HUES6 (cell line): Measurements from ENCODE around the gene TPI1.

ENCODE experiments used
- H3K27ac ChIP-seq: 2 replicates; pipeline ENCODE4 v1.7.0; 2013; ENCODE audit warnings: low read depth, mild to moderate bottlenecking, low read length, inconsistent platforms
- H3K27me3 ChIP-seq: 2 replicates; pipeline ENCODE4 v1.6.1; 2013; ENCODE audit warnings: low read length; ENCODE audit not compliant: control insufficient read depth, insufficient read depth
- H3K36me3 ChIP-seq: 2 replicates; pipeline ENCODE4 v1.6.1; 2013; ENCODE audit warnings: low read length; ENCODE audit not compliant: control insufficient read depth, insufficient read depth
- H3K4me1 ChIP-seq: 2 replicates; pipeline ENCODE4 v1.6.1; 2013; ENCODE audit warnings: low read length; ENCODE audit not compliant: control insufficient read depth, insufficient read depth
- H3K4me3 ChIP-seq: 2 replicates; pipeline ENCODE4 v1.5.1; 2013; ENCODE audit warnings: low read depth, low read length
- H3K9ac ChIP-seq: one replicate; pipeline ENCODE4 v1.6.1; 2013; ENCODE audit warnings: mild to moderate bottlenecking, low read length
- H3K9me3 ChIP-seq: 2 replicates; pipeline ENCODE4 v1.6.1; 2013; ENCODE audit warnings: low read depth, low read length; ENCODE audit not compliant: control insufficient read depth, insufficient read depth

The TPI1 gene

GRCh38 chr12:6867413-6868210 is at the start of gene TPI1:
TPI1 (plus strand) TSS chr12:6867531; CDS start chr12:6867567, 36 bp downstream.
- H3K9ac ChIP-seq, result peak within 1 kb of the TSS; percentile 98
- H3K36me3 ChIP-seq, result peaks cover 62% of the 10 kb centered on the region
- H3K27me3 ChIP-seq, result no peaks in the 10 kb centered on the region
- H3K4me1 ChIP-seq, result peaks cover 48% of the 10 kb centered on the region
- peak within 1 kb of the TSS; percentile 91 for H3K4me3 ChIP-seq
- no peaks in the 10 kb centered on the region for H3K9me3 ChIP-seq
- peak within 1 kb of the TSS; percentile 98 for H3K27ac ChIP-seq

DNA sequence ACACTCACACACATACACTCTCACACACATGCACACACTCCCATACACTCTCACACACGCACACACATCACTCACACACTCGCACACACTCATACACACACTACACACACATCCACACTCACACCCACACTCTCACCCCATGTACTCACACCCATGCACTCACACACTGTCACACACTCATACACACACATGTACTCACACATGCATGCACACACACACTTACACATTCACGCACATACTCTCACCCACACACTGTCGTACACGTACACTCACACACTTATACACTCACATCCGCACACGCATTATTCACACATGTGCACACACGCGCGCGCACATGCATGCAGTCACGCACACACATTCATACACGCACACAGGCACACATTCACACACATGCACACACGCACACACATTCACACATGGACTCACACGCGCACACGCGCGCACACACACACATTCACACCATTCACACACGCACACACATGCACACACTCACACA is 49.6 kb upstream of the TPI1 start:
- Histone ChIP-seq H3K4me1 (peaks cover 38% of the 10 kb centered on the region), H3K36me3 (no peaks in the 10 kb centered on the region), H3K9ac (no peak overlapping the region), H3K27me3 (peaks cover 29% of the 10 kb centered on the region), H3K4me3 (no peak overlapping the region), H3K9me3 (no peaks in the 10 kb centered on the region), H3K27ac (no peak overlapping the region)

GRCh38 chr12:6818222-6818621 is 49.1 kb upstream of the TPI1 start:
- peaks cover 43% of the 10 kb centered on the region for H3K4me1 ChIP-seq
- no peak overlapping the region for H3K9ac ChIP-seq
- H3K27me3 ChIP-seq, result peaks cover 34% of the 10 kb centered on the region
- H3K27ac ChIP-seq, result no peak overlapping the region
- no peaks in the 10 kb centered on the region for H3K9me3 ChIP-seq
- peak overlapping the region; percentile 17; the same call in 1 of the 2 replicates for H3K4me3 ChIP-seq
- no peaks in the 10 kb centered on the region for H3K36me3 ChIP-seq

DNA sequence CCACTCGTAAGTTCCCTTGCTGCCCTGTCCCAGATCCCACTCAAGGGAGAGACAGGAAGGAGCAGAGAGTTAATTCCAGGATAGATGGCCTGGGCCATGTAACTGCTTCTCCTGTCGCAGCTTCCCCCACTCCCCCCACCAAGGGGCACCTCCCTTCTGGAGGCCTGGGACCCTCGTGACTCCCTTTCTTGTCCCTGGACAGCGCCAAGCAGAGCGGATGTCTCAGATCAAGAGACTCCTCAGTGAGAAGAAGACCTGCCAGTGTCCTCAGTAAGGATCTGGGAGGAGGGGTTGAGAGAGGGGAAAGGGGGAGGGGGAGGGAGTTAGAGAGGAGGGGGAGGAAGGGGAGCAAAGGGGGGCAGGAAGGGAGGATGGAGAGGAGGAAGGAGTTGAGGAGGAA is 48.7 kb upstream of the TPI1 start:
- Histone ChIP-seq H3K27ac (no peak overlapping the region), H3K4me1 (peaks cover 47% of the 10 kb centered on the region), H3K9me3 (no peaks in the 10 kb centered on the region), H3K4me3 (peak overlapping the region; percentile 17; the same call in 1 of the 2 replicates), H3K36me3 (no peaks in the 10 kb centered on the region), H3K9ac (peak overlapping the region; percentile 20), H3K27me3 (peaks cover 38% of the 10 kb centered on the region)

- no peak overlapping the region for H3K4me3 ChIP-seq
- no peak overlapping the region for H3K27ac ChIP-seq
- H3K9me3 ChIP-seq, result no peaks in the 10 kb centered on the region
- H3K36me3 ChIP-seq, result no peaks in the 10 kb centered on the region
- H3K27me3 ChIP-seq, result peaks cover 45% of the 10 kb centered on the region
- H3K4me1 ChIP-seq, result peaks cover 47% of the 10 kb centered on the region
- peak overlapping the region; percentile 9 for H3K9ac ChIP-seq
Measured at GRCh38 chr12:6819106-6820030, 48.0 kb upstream of the TPI1 start.

DNA sequence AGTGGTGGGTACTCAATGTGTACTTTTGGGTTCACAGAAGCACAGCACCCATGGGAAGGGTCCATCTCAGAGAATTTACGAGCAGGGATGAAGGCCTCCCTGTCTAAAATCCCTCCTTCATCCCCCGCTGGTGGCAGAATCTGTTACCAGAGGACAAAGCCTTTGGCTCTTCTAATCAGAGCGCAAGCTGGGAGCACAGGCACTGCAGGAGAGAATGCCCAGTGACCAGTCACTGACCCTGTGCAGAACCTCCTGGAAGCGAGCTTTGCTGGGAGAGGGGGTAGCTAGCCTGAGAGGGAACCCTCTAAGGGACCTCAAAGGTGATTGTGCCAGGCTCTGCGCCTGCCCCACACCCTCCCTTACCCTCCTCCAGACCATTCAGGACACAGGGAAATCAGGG is 47.2 kb upstream of the TPI1 start:
- H3K27me3 ChIP-seq, result peaks cover 48% of the 10 kb centered on the region
- H3K4me3 ChIP-seq, result no peak overlapping the region
- peak overlapping the region; percentile 9 for H3K9ac ChIP-seq
- H3K4me1 ChIP-seq, result peaks cover 51% of the 10 kb centered on the region
- H3K27ac ChIP-seq, result no peak overlapping the region
- H3K9me3 ChIP-seq, result no peaks in the 10 kb centered on the region
- H3K36me3 ChIP-seq, result no peaks in the 10 kb centered on the region

DNA sequence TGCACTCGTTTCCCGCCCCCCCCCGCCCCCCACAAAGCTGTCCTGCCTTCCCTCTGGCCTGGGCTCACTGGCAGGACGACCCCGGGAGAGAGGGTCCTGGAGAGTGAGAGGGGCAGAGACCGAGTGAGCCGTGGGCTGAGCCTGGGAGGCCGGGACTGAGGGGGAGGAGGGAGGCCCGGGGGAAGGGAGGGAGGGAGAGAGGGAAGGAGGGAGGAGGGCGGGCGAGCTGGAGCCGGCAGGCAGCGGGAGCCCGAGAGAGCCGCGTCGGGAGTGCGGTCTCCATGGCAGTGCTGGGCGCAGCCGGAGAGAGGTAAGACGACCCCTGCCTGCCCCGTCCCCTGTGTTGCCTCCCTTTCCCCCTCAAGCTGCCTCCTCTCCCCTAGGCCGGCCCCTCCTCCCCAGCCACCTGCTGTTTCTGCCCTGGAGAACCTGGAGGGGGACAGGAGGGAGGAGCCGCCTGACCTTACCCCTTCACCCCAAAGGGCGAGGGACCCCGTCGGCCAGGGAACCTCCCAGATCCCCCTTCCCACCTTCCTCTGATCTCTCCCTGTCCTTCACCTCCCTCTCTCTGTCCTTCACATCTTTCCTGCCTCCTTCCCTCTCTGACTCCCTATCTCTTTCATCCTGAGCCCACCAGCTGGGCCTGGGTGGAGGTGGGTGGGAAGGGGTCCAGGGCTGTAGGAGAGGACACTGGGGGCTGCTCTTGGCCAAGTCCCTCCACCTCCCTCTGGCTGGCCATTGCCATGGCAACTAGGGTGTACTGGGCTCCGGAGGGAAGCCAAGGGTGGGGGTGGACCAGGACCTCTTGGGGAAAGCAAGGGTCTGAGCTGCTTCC is 45.5 kb upstream of the TPI1 start, which contains the start of gene GPR162:
GPR162 (plus strand) TSS at position 231 of the 835 bp plus-strand sequence. CDS start 2,078 bp downstream, outside the sequence.
- peaks cover 58% of the 10 kb centered on the region for H3K27me3 ChIP-seq
- H3K4me3 ChIP-seq, result peak within 1 kb of the TSS; percentile 69
- H3K9me3 ChIP-seq, result no peaks in the 10 kb centered on the region
- H3K27ac ChIP-seq, result no peak within 1 kb of the TSS
- no peaks in the 10 kb centered on the region for H3K36me3 ChIP-seq
- peak within 1 kb of the TSS; percentile 18 for H3K9ac ChIP-seq
- H3K4me1 ChIP-seq, result peaks cover 66% of the 10 kb centered on the region

DNA sequence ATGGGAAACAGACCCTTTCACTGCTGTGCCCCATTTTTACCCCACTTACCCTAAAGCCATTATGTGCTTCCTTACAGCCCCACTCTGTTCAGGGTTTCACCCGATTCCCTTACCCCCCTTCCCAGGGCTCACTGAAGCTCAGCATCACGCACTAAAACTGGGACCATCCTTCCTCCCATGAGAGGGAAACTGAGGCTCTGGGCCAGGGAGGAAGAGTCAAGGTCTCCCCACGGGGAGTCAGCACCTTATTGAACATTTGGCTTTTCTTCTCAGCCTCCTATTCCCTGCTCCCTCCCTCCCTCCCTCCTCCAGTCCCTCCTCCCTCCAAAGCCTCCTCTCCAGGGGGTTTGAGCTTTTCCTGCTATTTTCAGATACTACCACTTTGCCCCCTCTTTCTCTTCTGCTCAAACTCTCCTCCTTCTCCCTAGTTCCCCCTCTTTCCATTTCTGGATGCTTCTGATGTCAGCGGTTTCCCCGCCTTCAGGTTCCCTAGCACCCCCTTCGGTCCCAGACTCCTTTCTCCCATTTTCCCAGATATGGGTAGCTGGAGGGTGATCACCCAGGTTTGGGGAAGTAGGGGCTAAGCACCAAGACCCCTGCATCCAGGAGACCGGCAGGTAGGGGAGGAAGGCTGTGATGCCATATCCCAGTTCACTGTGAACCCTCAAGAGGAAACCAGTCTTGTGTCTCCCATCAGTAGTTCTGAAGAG is 44.8 kb upstream of the TPI1 start:
- no peaks in the 10 kb centered on the region for H3K9me3 ChIP-seq
- peak overlapping the region; percentile 69 for H3K4me3 ChIP-seq
- H3K9ac ChIP-seq, result no peak overlapping the region
- H3K4me1 ChIP-seq, result peaks cover 72% of the 10 kb centered on the region
- no peak overlapping the region for H3K27ac ChIP-seq
- no peaks in the 10 kb centered on the region for H3K36me3 ChIP-seq
- H3K27me3 ChIP-seq, result peaks cover 58% of the 10 kb centered on the region

DNA sequence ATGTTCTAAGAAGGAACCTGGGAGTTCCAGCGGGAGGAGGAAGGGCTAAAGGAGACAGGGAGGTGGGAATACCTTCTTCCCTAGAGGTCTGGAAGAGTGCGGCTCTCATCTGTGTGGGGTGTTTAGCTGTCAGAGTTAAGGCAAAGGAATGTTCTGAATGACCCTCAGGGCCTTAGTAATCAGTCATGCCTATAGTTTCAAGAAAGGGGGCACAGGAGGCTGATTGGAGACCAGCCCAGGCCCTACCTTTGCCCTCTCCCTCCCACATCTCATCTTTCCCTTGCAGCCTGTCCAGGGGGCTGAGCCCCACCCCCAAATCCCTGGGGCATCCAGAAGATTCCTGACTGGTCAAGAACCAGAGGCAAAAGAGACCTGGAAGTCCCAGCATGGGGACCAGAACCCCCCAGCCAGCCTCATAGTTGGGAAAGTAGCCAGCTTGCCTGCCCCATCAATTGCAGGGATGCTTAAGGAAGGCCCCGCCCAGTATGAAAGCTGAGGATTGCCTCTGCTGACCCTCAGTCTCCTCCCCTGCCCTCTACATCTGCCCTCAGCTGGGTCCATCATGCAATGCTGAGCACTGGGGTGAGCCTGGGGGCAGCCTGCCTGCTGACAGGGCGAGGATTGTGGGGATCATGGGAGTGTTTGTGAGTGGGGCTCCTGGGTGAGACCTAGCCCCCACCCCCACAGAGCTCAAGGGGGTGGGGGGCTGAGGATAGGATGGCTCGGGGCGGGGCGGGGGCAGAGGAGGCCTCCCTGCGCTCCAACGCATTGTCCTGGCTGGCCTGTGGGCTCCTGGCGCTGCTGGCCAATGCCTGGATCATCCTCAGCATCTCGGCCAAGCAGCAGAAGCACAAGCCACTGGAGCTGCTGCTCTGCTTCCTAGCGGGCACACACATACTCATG is 43.9 kb upstream of the TPI1 start:
- Histone ChIP-seq H3K9ac (no peak overlapping the region), H3K4me1 (peaks cover 66% of the 10 kb centered on the region), H3K27ac (no peak overlapping the region), H3K4me3 (peak overlapping the region; percentile 69; the same call in 1 of the 2 replicates), H3K36me3 (no peaks in the 10 kb centered on the region), H3K9me3 (no peaks in the 10 kb centered on the region), H3K27me3 (peaks cover 58% of the 10 kb centered on the region)
